KMS-11 (cell line): ENCODE measurements around the gene FN3KRP.

Experiments
- H2AFZ ChIP-seq: fragments of 200-600 bp; sonication (generic); 2 replicates; pipeline ENCODE4 v1.6.1; 2016; ENCODE audit warnings: antibody characterized with exemption, mixed run types, low read depth
- H3K27ac ChIP-seq: fragments of 200-600 bp; sonication (generic); 2 replicates; pipeline ENCODE4 v1.6.1; 2016; ENCODE audit warnings: mild to moderate bottlenecking, mixed run types
- H3K27me3 ChIP-seq: fragments of 200-600 bp; sonication (generic); 2 replicates; pipeline ENCODE4 v1.6.1; 2017; ENCODE audit warnings: mild to moderate bottlenecking, low read depth, mixed run types, moderate library complexity; ENCODE audit not compliant: insufficient read depth
- H3K36me3 ChIP-seq: fragments of 200-600 bp; sonication (generic); 2 replicates; pipeline ENCODE4 v1.6.1; 2017; ENCODE audit warnings: mild to moderate bottlenecking, mixed run types; ENCODE audit not compliant: insufficient read depth
- H3K4me1 ChIP-seq: fragments of 200-600 bp; sonication (generic); 2 replicates; pipeline ENCODE4 v1.6.1; 2016; ENCODE audit warnings: mild to moderate bottlenecking, low read depth, mixed run types; ENCODE audit not compliant: poor library complexity, severe bottlenecking
- H3K4me2 ChIP-seq: fragments of 200-600 bp; sonication (generic); 2 replicates; pipeline ENCODE4 v1.7.0; 2016; ENCODE audit warnings: mild to moderate bottlenecking, mixed run types
- H3K4me3 ChIP-seq: fragments of 200-600 bp; sonication (generic); IDR thresholded peaks from 2 replicates; pipeline ENCODE4 v1.6.1; 2017; ENCODE audit warnings: low read depth, low read length, mixed read lengths; ENCODE audit not compliant: insufficient read depth
- H3K79me2 ChIP-seq: fragments of 200-600 bp; sonication (generic); 2 replicates; pipeline ENCODE4 v1.6.1; 2016; ENCODE audit warnings: low read depth, mixed run types; ENCODE audit not compliant: insufficient read depth
- H3K9ac ChIP-seq: fragments of 200-600 bp; sonication (generic); 2 replicates; pipeline ENCODE4 v1.6.1; 2016; ENCODE audit warnings: mild to moderate bottlenecking, mixed run types
- H4K20me1 ChIP-seq: fragments of 200-600 bp; sonication (generic); 2 replicates; pipeline ENCODE4 v1.6.1; 2016; ENCODE audit warnings: mild to moderate bottlenecking, mixed run types; ENCODE audit not compliant: insufficient read depth
- TF ChIP-seq, protein P1 (sequence below): fragments of 200-600 bp; sonication (generic); conservative IDR thresholded peaks from 2 replicates; pipeline ENCODE4 v1.6.1; 2017; ENCODE audit warnings: low read depth, mild to moderate bottlenecking, antibody characterized with exemption, low read length, moderate library complexity, mixed read lengths

FN3KRP gene

DNA sequence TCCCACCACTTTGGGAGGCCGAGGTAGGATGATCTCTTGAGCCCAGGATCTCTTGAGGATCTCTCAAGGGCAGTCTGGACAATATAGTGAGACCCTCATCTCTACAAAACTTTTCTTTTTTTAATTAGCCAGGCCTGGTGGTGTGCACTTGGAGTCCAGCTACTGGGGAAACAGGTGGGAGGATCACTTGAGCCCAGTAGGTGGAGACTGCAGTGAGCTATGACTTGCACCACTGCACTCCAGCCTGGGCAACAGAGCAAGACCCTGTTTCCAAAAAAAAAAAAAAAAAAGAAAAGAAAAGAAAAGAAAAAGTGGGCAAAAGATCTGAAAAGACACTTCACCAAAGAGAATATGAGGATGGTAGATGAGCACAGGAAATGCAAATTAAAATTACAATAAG is 33.0 kb upstream of the FN3KRP start:
- no peak overlapping the region for H3K9ac ChIP-seq
- H2AFZ ChIP-seq: no peak overlapping the region
- H3K36me3 ChIP-seq: no peaks in the 10 kb centered on the region
- no peaks in the 10 kb centered on the region for H4K20me1 ChIP-seq
- H3K27ac ChIP-seq: no peak overlapping the region
- no peaks in the 10 kb centered on the region for H3K4me1 ChIP-seq
- H3K4me3 ChIP-seq: no peak overlapping the region
- TF ChIP-seq, protein P1, sequence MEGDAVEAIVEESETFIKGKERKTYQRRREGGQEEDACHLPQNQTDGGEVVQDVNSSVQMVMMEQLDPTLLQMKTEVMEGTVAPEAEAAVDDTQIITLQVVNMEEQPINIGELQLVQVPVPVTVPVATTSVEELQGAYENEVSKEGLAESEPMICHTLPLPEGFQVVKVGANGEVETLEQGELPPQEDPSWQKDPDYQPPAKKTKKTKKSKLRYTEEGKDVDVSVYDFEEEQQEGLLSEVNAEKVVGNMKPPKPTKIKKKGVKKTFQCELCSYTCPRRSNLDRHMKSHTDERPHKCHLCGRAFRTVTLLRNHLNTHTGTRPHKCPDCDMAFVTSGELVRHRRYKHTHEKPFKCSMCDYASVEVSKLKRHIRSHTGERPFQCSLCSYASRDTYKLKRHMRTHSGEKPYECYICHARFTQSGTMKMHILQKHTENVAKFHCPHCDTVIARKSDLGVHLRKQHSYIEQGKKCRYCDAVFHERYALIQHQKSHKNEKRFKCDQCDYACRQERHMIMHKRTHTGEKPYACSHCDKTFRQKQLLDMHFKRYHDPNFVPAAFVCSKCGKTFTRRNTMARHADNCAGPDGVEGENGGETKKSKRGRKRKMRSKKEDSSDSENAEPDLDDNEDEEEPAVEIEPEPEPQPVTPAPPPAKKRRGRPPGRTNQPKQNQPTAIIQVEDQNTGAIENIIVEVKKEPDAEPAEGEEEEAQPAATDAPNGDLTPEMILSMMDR: no peak
- no peak overlapping the region for H3K4me2 ChIP-seq
- no peaks in the 10 kb centered on the region for H3K27me3 ChIP-seq
- no peaks in the 10 kb centered on the region for H3K79me2 ChIP-seq

DNA sequence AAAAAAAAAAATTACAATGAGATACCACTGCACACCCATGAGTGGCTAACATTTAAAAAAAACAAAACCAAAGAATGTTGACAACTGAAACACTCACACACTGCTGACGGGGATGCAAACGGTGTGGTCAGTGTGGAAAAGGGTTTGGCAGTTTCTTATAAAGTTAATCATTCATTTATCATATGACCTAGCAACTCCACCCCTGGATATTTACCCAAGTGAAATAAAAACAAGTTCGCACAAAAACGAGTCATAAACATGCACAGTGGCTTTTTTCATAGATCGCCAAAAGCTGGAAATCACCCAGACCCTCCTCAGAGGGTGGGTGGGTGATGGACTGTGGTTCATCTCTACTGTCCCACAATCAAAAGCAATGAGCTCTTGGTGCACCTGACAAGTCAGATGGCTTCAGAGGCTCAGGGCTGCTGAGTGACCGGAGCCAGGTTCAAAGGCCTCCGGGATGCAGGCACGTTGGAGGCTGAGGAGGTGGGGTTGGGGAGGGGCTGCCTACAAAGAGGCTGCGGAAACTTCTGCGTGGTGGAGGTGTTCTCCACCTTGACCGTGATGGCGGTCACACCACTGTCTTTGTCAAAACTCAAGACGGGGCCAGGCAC is 32.2 kb upstream of the FN3KRP start:
- H3K27me3 ChIP-seq: no peaks in the 10 kb centered on the region
- H3K79me2 ChIP-seq: no peaks in the 10 kb centered on the region
- no peak overlapping the region for H3K9ac ChIP-seq
- no peaks in the 10 kb centered on the region for H3K36me3 ChIP-seq
- H3K27ac ChIP-seq: no peak overlapping the region
- TF ChIP-seq, protein P1: no peak
- no peak overlapping the region for H2AFZ ChIP-seq
- H3K4me2 ChIP-seq: no peak overlapping the region
- H3K4me1 ChIP-seq: no peaks in the 10 kb centered on the region
- no peak overlapping the region for H3K4me3 ChIP-seq
- no peaks in the 10 kb centered on the region for H4K20me1 ChIP-seq

- Histone ChIP-seq H3K27ac (no peak overlapping the region), H3K4me2 (no peak overlapping the region), H3K9ac (no peak overlapping the region), H2AFZ (no peak overlapping the region), H3K4me1 (no peaks in the 10 kb centered on the region), H3K4me3 (no peak overlapping the region), H4K20me1 (no peaks in the 10 kb centered on the region), H3K36me3 (no peaks in the 10 kb centered on the region), H3K27me3 (no peaks in the 10 kb centered on the region), H3K79me2 (no peaks in the 10 kb centered on the region)
- TF ChIP-seq, protein P1: no peak
Measured at GRCh38 chr17:82685291-82685690, 31.2 kb upstream of the FN3KRP start.

GRCh38 chr17:82686366-82687324 is 29.9 kb upstream of the FN3KRP start:
- Histone ChIP-seq H3K27me3 (no peaks in the 10 kb centered on the region), H3K27ac (no peak overlapping the region), H3K36me3 (no peaks in the 10 kb centered on the region), H4K20me1 (no peaks in the 10 kb centered on the region), H3K4me2 (no peak overlapping the region), H3K4me1 (no peaks in the 10 kb centered on the region), H3K9ac (no peak overlapping the region), H3K4me3 (no peak overlapping the region), H3K79me2 (no peaks in the 10 kb centered on the region), H2AFZ (no peak overlapping the region)
- TF ChIP-seq, protein P1: no peak
